ENCODE data around the gene PCNX2.
"Not testable (repeated sequence)": the region's sequence is repeated elsewhere in the genome, so short reads cannot be mapped to it uniquely, and the experiment has no call there.

The PCNX2 gene

DNA sequence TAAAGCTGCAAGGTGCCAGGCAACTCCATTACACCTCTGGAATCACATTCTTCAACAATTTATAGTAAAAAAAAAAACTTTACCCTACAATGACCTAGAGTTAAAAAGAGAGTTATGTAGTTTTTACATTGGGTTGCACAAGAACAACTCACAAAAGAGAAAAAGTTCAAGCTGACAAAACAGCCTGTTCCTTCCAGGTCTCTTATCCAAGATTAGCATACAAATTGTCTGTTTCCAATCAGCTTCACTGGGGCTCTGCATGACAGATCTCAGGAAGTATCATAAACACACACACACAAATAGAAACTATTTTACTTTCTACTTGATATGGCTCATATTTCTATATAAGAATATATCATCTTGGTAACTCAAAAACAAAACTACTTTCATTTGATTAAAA, 154.6 kb downstream of the PCNX2 start:
- no peak for DNase-seq

DNA sequence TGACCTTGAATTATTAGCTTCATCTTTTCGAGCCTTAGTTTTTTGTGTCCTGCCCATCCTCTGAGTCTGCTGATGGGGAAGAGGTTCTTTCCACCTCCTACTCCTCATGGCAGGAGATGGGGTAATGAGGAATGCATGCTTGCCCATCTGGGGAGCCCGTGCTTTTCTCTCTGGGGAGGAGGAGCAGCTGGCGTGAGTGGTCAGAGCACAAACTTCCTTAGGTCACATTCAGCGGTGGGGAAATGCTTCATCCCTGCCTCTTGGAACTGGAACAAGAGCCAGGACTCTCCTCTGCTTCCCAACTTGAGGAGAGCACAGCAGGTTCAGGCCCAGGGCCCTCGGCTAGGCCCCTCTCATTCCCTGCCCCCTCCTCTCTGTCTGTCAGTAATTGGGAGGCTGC, 155.0 kb downstream of the PCNX2 start:
- DNase-seq: no peak

DNA sequence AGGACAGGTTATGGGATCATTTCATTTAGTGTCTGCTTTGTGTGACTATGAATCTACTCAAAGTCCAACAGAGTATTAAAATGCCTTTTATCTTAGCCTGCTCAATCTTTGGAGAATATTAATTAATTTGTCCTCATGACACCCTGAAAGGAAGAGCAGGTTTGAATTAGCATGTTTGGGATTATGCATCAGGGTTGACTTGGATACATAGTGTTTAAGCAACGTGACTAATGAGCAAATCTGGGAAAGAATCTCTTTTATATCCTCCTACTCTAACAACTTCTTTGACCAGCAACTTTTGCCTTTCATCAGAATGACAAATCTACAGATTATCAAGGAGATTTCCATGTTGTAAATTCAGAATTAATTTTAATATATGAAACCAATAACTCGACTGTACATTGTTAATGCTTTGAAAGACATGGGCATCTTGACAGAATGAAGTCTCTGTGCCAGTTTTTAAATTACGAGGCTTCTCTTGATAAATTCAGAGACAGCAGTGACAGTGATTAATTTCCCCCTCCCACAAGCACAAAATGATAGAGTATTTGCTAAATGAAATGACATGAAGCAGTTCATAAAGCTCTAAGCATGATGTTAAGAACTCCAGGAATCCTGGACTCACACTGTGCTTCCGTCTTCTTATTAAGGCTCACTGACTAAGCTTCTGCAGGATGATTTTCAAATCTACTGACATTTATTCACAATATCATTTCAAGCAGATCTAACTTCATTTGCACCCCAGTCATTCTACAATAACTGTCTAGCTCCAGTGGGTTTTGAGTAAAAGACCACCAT, 156.5 kb downstream of the PCNX2 start:
- no peak for DNase-seq

DNA sequence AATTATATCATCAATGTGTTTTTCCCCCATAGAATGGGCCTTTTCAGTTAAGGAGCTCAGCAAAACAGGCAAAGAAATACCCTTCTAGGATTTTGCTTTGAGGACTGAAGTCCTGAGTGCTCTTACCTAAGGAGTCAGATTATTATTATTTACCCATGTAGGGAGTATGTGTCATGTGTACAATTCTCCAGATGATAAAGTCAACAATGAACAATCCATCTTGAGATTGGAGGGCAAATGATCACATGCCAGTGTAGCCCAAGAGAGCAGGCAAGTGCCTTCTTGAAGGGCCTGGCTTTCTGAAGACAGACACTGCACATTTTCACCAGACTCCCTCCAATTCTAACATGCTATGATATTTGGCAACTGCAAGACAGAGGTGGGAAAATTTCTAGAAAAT, 159.7 kb downstream of the PCNX2 start:
- DNase-seq: no peak

DNA sequence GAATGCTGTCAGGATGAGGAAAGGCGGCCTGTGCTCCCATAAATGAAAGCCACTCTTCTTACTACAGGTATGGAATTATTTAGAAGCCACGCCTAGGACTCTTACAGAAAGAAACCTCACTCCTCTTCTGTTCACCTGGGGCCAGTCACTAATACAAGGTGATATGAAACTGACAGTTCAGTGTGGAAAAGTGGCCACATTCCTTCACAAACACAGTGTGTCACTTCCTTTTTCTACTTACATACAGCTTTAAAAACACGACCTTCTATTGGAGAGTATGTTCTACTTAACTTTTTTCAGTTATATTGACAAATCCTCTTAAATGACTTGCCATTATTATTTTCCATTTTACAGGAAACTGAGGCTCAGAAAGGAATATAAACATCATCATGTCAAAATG, 163.1 kb downstream of the PCNX2 start:
- no peak for DNase-seq

DNA sequence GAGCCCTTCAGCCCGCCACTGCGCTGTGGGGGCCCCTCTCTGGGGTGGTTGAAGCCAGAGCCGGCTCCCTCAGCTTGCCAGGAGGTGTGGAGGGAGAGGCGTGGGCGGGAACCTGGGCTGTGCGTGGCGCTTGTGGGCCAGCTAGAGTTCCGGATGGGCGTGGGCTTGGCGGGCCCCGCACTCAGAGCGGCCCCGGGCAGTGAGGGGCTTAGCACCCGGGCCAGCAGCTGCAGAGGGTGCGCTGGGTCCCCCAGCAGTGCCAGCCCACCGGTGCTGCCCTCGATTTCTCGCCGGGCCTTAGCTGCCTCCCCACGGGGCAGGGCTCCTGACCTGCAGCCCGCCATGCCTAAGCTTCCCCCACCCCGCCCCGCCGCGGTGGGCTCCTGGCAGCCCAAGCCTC, 166.5 kb downstream of the PCNX2 start:
- not testable (repeated sequence) for DNase-seq

DNA sequence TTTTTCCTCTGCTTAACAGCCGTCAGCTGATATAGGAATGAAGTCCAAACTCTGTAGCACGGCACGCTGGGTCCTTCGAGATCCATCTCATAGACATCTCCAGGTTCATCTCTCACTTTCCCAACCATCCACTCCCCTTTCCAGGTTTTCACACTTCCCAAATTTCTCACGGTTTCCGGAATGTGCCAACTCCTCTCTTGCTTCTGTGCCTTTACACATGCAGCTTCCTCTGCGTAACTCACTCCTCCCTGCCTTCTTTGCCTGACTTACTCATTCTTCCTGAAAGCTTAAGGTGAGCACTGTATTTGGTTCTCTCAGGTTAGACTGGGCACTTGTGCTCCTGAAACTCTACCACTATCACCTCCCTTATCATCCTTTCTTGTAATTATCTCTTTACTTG, 168.4 kb downstream of the PCNX2 start:
- no peak for DNase-seq

DNA sequence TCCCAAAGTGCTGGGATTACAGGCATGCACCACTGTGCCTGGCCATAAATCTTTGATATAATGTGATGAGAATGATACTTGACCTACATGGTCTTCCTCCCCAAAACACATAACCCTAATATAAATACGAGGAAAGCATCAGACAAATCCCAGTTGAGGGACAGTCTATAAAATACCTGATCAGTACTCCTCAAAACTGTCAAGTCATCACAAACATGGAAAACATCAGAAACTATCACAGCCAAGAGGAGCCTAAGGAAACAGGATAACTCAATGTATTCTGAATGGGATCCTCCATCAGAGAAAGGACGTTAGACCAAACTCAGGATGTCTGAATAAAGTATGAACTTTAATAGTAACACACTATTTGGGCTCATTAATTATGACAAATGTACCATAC, 172.7 kb downstream of the PCNX2 start:
- DNase-seq: no peak

DNA sequence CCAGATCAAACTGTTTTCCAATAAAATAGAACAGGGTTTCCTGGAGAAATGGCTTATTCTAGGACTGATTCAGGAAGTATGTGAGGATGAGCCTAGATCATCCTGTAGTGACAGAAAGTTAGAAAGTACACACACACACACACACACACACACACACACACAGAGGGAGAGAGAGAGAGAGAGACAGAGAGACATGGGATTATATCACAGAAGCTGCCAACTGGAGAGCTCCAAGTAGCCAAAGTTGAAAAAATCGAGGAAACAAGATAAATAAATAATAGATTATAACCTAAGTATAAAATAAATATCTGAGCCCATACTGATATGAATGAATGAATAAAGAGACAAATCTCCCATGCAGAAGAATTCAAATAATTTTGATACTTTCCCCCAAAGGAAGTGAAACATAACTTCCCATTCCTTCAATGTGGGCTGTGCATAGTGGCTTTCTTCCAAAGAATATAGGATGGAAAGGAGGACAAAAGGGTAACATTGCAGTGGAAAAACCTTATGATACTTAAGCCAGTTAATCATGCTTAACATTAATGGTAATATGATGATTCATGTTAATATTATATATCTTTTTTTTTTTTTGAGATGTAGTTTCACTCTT, 173.5 kb downstream of the PCNX2 start:
- DNase-seq: no peak

DNA sequence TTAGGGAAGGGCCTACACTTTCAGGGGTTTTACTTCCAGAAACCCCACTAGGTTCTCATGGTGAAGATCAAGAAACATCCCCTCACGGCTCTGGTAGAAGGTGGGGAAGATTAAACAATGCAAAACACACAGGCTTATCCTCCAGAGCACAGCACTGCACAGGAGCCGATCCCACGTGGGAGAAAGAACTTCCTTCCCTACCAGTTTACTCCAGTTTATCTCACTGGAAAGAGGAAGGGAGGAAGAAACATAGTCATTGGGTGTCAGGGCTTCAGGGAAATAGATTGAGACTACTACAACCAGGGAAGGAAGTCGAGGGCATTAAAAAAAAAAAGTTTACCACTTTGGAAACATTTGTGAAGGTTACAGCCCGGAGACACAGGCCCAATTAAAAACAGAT, 180.7 kb downstream of the PCNX2 start:
- no peak for DNase-seq

DNA sequence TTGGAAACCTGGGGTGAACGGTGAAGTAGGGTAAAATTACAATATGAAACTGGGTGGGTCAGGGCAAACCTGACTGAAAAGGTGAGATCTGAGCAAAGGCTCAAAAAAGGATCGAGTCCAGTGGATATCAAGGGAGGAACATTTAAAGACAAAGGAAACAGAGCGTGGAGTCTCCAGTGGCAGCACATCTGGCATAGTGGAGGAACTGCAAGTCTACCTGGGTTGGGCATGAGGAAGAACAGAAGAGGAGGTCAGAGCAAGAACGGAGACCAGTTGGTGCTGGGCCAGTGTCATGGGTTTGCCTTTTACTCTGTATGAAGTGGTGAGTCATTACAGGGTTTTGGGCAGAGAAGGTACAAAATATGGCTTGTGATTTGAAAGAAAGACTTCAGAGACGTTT, 181.4 kb downstream of the PCNX2 start:
- no peak for DNase-seq

DNA sequence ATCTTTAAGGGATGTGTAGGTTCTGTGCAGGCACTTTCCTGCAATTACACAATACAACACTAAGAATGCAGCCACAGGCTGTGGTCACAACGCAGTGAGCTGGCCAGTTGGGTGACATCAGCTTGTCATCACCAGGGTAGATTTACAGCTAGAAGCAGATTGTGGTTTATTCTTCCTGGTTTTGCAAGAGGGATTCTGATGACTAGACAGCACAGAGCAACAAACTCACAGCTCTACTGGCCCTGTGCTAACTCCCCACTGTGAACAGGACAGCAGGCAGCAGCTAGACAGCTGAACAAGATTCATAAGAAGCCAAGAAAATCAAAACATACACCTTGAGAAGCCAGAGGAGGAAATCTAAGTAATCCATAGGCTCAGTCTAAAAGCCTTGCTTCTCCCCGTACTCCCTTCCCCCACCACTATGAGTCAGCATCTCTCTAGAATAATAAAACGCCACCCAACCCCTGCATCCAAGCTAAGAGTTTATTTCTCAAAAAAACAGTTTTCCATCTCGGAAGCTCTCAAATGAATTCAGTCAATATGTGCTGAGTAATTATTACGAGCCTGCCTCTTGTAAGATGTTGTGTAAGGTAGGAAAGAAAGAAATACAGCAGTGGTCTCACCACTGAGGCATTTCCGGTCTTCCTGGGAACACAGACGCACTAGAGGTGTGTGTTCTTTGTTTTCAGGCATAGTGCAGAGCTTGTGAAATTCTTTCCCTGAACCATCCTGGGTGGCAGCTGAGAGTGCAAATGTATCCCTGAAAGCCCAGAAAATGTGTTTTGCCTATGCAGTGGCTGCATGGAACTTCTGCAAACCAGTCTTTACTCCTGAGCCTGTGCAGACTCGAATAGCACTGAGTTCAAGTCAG, 182.3 kb downstream of the PCNX2 start:
- no peak for DNase-seq

DNA sequence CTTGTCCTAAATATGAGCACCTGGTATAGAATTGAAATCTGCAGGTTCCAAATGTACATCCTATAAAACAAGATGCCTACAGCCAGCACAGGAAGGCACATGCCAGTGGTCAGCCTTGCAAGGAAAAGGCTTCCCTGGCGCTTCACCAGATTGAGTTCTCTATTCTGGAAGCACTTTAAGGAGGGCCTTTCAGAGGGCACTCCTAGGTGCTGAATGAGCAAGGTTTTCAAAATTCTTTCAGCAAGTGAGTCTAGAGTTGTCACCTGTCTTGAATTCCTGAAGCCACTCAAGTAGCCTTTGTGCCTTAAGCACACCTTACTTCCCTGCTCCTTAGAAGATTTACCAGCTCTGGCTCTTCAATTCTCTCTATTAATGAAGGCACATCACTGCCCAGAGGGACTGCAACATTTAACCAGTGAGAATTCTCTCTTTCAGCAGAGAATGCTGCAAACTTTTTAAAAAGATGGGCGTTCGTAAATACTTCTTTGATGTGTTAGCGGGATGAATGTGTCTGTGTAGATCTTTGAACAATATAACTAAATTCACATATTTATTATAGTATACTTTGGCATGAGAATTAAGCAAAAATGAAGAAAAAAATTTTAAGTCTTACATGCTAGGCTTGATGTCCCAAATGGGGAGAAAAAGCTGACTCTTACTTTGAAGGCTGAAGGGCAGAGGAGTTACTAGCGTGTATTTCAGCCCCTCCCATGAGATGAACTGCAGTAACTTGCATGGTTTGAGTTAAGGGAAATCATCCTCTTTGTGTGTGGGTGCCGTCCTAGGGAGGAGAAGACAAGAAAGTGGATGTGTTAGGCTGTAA, 183.1 kb downstream of the PCNX2 start:
- DNase-seq: no peak

DNA sequence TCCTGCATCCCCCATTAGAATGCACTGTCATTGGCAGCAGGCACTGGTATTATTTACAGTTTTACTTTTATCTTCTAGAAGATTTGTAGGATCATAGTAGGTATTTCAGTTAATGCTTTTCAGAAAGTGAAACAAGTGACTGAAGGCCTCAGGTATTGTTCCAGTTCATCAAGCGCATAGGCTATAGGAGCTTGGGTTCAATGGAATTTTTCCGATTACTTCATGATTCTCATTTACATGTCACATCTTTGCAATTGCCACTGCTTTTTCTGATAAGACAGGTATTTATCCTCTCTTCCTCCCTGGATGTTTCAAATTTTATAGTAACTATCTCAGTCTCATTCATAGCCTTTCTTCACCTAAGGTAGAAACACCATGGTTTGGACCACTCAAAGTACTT, 183.8 kb downstream of the PCNX2 start:
- no peak for DNase-seq

DNA sequence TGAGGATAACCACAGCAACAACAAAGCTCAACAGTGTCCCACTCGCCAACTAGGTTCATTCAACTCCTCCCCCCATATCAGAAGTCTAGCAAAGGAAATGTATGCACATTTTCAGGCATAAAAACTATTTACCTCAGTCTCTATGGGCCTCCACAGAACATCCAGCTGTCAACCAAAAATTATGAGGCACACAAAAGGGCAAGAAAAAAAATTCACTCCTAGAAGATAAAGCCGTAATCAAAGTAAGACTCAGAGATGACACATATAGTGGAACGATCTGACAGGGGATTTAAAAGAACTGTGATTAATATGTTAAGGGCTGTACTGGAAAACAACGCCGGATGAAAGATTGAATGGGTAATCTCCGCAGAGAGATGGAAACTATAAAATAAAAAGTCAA, 186.4 kb downstream of the PCNX2 start:
- no peak for DNase-seq

DNA sequence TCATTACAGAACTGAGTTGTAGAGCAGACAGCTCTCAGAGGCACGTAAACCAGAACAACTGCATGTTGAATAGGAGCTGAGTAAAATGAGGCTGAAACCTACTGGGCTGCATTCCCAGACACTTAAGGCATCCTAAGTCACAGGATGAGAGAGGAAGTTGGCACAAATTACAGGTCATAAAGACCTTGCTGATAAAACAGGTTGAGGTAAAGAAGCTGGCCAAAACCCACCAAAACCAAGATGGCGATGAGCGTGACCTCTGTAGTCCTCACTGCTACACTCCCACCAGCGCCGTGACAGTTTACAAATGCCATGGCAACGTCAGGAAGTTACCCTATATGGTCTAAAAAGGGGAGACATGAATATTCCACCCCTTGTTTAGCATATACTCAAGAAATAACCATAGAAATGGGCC, 187.8 kb downstream of the PCNX2 start:
- not testable (repeated sequence) for DNase-seq

DNA sequence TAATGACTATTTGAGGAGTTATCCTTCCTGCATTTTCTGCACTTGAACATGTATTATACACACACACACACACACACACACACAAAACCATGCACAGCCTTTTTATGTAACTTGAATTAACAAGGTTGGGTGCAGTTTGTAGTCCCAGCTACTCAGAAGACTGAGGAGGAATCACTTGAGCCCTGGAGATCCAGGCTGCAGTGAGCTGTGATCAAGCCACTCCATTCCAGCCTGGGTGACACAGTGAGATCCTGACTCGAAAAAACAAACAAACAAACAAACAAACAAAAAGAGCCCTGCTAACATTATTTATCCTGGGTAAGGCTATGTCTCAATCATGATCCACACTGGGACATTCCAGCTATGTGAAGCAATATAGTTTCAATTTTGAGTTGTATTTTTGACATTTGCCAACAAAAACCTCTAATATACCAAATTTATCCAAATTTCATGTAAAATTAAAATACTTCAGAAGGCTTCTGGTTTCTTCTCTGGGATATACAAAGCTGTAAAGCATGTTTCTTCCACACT, 188.3 kb downstream of the PCNX2 start:
- no peak for DNase-seq

DNA sequence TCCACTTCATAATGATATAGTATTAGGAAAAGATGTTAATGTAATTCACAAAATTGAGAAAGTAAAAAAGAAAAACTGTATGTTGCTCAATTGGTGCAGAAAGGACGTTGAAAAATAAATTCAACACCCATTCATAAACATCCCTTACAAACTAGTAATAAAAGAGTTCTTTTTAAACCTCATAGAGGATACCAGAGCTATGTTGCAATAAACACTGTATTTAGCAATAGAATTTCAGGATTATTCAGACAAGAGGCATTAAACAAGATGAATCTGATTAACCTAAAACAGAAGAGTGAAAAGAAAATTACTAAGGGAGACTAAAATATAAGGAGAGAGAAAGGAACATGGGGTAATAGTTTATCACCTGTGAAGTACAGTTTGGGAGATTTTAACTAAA, 190.3 kb downstream of the PCNX2 start:
- no peak for DNase-seq

DNA sequence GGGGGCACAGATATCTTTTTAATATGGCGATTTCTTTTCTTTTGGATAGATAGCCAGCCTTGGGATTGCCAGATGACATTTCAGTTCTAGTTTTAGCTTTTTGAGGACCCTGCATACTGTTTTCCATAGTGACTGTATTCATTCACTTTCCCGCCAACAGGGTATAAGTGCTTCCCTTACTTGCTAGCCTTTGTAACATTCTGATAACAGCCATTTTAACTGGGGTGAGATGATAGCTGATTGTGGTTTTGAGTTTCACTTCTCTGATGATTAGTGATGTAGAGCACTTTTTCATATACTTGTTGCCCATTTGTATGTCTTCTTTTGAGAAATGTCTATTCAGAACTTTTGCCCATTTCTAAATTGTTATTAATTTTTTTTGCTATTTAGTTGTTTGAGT, 193.2 kb downstream of the PCNX2 start:
- no peak for DNase-seq

DNA sequence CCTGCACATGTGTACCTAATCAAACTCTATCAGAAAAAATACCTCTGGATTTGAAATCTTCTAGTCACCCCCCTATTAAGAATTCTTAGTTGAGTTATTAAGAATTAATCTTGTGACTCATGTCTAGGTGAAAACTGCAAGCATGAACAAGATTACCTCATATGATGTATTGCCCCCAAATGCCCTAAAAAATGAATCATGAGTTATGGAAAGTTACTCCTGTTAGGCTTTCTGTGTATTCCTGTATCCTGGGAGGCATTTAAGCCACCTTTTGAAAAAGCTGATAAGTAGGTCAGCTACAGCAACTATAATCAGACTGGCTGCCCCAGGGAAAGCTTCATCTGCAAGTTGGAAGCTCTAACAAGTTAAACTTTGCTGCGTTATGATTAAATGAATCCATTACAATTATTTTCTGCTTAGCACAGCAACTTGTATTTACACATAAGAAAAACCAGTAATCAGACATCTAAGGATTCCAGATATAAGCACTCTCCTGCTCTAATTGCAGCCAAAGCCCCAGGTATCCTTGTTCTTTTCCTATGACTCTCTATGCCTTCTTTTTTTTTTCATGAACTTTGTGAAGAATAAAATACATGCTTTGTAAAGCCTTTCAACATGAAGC, 197.5 kb downstream of the PCNX2 start:
- no peak for DNase-seq

DNA sequence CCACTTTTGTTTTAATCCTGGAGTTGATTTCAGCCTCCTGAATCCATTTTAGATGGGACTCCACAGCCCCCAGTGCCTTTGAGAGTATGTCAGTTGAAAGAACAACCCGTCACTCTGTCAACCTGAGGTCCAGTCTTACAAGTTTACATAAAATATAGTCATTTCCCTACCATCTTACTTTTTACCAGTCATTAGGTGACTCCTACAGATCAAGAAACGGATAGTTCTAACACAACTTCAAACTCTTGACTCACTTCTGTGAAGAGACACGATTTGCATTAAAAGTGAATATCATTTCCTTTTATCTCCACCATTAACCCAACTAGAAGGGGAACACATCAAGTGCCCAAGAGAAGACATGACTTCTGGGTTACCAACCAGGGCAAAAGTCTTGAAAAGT, 198.0 kb downstream of the PCNX2 start:
- no peak for DNase-seq

DNA sequence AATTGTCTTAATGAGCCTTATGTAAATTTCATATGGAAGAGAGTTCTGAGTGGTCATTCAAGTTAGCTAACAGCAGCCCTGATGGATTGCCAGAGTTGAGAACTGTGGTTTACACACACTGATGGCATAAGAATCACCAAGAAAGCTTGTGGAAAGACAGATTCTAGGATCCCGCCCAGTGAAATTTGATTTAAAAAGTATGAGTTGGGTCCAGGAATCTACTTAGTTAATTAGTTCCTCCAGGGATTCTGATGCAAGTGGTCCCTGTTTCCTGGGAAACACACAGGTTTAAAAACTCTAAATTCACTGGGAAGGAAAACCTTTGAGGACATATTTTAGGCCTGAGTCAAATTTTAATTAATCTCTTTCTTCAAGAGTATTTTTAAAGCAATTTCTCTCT, 200.8 kb downstream of the PCNX2 start:
- no peak for DNase-seq

Data from NCI-H2081 (cell line).